Measurements from ENCODE around the gene OR1L4. TPM values are rescaled to one million over a fixed set of nuclear protein-coding genes. Genes with fewer than 3 reads are reported as not detected.

The OR1L4 gene
- total and polyA plus RNA-seq, 2 of the 8 experiments (the other 6 are each of a cell fraction or from before 2014, with no cell fraction given): not detected

DNA sequence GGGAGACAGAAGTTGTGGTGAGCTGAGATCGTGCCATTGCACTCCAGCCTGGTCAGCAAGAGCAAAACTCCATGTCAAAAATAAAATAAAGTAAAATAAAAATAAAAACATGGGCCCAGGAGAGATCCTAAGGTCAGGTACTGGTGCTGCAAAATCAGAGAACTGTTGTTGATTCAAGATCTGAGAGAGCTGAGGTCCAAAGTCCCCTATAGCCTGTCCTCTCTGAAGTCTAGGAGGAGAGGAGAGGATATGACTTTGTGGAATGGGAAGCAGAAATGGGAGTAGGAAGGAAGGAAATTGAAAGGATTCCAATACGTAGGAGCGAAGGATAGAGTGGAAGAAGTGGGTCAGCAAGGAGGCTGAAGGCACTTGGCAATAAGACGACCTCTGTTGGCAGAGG lies 4.6 kb upstream of the OR1L4 start (continued):
- no peak for TF ChIP-seq SP4 (IDR thresholded peaks at IDR 0.05; ENCODE audit: low read length)
- no peak for TF ChIP-seq FOSL1 (IDR thresholded peaks at IDR 0.05; ENCODE audit: insufficient read depth, low read depth, low read length)
- no peak for TF ChIP-seq SIX5 (IDR thresholded peaks at IDR 0.05; ENCODE audit: low read depth, low read length)
- no peak for TF ChIP-seq TAF7 (optimal IDR thresholded peaks at IDR 0.05; ENCODE audit: borderline replicate concordance, low read depth, low read length)
- TF ChIP-seq CREB1 (IDR thresholded peaks at IDR 0.05): no peak
- no peak for TF ChIP-seq CHD1 (IDR thresholded peaks at IDR 0.05; ENCODE audit: low read depth, low read length)
- no peak for TF ChIP-seq KDM1A (IDR thresholded peaks at IDR 0.05; ENCODE audit: borderline replicate concordance, low read length)
